GM12875 (cell line): ENCODE measurements around the gene TTLL3.

Experiments
- H3K4me3 ChIP-seq: one replicate; pipeline ENCODE4 v1.5.1; 2011; ENCODE audit warnings: low read depth, low read length, control low read depth
- CTCF ChIP-seq: IDR thresholded peaks from 2 replicates; pipeline ENCODE4 v1.5.1; 2011; ENCODE audit warnings: low read depth, mild to moderate bottlenecking, control low read depth, inconsistent platforms, low read length, moderate library complexity, borderline replicate concordance; ENCODE audit not compliant: insufficient read depth

The TTLL3 gene

GRCh38 chr3:9809615-9810432, at the start of gene TTLL3:
Gene TTLL3 (plus strand): TSS chr3:9810262. CDS start chr3:9810662, 400 bp downstream.
- no peak for TF ChIP-seq CTCF
- peak within 1 kb of the TSS; percentile 63 for H3K4me3 ChIP-seq

- no peak for TF ChIP-seq CTCF
- H3K4me3 ChIP-seq, result no peak overlapping the region
Measured at GRCh38 chr3:9760779-9761505, 49.1 kb upstream of the TTLL3 start.

GRCh38 chr3:9761919-9762318, 48.1 kb upstream of the TTLL3 start:
- no peak overlapping the region for H3K4me3 ChIP-seq
- TF ChIP-seq CTCF, result no peak

GRCh38 chr3:9762871-9763270, 47.2 kb upstream of the TTLL3 start:
- no peak for TF ChIP-seq CTCF
- H3K4me3 ChIP-seq, result no peak overlapping the region

GRCh38 chr3:9765865-9766264, 44.2 kb upstream of the TTLL3 start:
- no peak overlapping the region for H3K4me3 ChIP-seq
- TF ChIP-seq CTCF, result no peak

GRCh38 chr3:9767418-9767817, 42.6 kb upstream of the TTLL3 start:
- H3K4me3 ChIP-seq, result no peak overlapping the region
- TF ChIP-seq CTCF, result no peak
